CD4-positive, alpha-beta memory T cell (primary cell): ENCODE data around the gene CYGB. TPM values are rescaled to one million over a fixed set of nuclear protein-coding genes. Genes with fewer than 3 reads are reported as not detected.

Experiments
- polyA plus RNA-seq, 2 donors: library from polyadenylated mRNA; unstranded; fragments of 300-500 nt; fragmentation: Illumina TruSeq; gene quantifications; one replicate each; pipeline ENCODE4 v1.2.3, GENCODE V29; 2021
- total RNA-seq, 2 experiments: library from RNA; stranded (reverse); gene quantifications; one replicate each; pipeline ENCODE4 v1.2.3, GENCODE V29; 2021

Gene CYGB
- total and polyA plus RNA-seq, 4 experiments from 2014 or later, result not detected

Other genes with a start within 250 kb of the CYGB start
- gene QRICH2, start 229.4 kb downstream of the CYGB start, total RNA-seq, result 1 to 10 TPM; 5.3 to 5.5 TPM
- gene QRICH2, start 229.4 kb downstream of the CYGB start, polyA plus RNA-seq, result under 1 TPM; 0.21 to 0.52 TPM
- gene PRPSAP1, start 183.8 kb downstream of the CYGB start, total RNA-seq, result 10 to 100 TPM; 63.4 to 65.8 TPM
- 10 to 100 TPM; 55.2 to 99.1 TPM for gene PRPSAP1, start 183.8 kb downstream of the CYGB start, polyA plus RNA-seq
- under 1 TPM; 0.67 to 0.70 TPM for gene SPHK1, start 153.1 kb downstream of the CYGB start, total RNA-seq
- under 1 TPM in 1 of 2 donors, not detected in 1; 0.29 TPM for gene SPHK1, start 153.1 kb downstream of the CYGB start, polyA plus RNA-seq
- 10 to 100 TPM; 42.5 to 43.7 TPM for gene UBE2O, start 84.6 kb downstream of the CYGB start, total RNA-seq
- gene UBE2O, start 84.6 kb downstream of the CYGB start, polyA plus RNA-seq, result 10 to 100 TPM in 1 of 2 donors, 1 to 10 TPM in 1; 4.5 to 14.6 TPM
- not detected for gene AANAT, start 70.1 kb downstream of the CYGB start, total RNA-seq
- not detected for gene AANAT, start 70.1 kb downstream of the CYGB start, polyA plus RNA-seq
- gene RHBDF2, start 36.3 kb downstream of the CYGB start, total RNA-seq, result 10 to 100 TPM; 50.0 to 62.2 TPM
- gene RHBDF2, start 36.3 kb downstream of the CYGB start, polyA plus RNA-seq, result 10 to 100 TPM in 1 of 2 donors, 1 to 10 TPM in 1; 5.4 to 15.2 TPM
- gene PRCD, start 2.3 kb upstream of the CYGB start, total RNA-seq, result not detected
- not detected for gene PRCD, start 2.3 kb upstream of the CYGB start, polyA plus RNA-seq
- gene ST6GALNAC2, start 48.2 kb upstream of the CYGB start, total RNA-seq, result 1 to 10 TPM; 3.3 to 3.6 TPM
- 1 to 10 TPM in 1 of 2 donors, under 1 TPM in 1; 0.95 to 2.4 TPM for gene ST6GALNAC2, start 48.2 kb upstream of the CYGB start, polyA plus RNA-seq
- gene ST6GALNAC1, start 106.0 kb upstream of the CYGB start, total RNA-seq, result 10 to 100 TPM; 12.7 to 14.6 TPM
- 10 to 100 TPM; 14.3 to 45.8 TPM for gene ST6GALNAC1, start 106.0 kb upstream of the CYGB start, polyA plus RNA-seq
- 1 to 10 TPM; 6.3 to 9.2 TPM for gene MXRA7, start 173.3 kb upstream of the CYGB start, total RNA-seq
- gene MXRA7, start 173.3 kb upstream of the CYGB start, polyA plus RNA-seq, result 10 to 100 TPM in 1 of 2 donors, 1 to 10 TPM in 1; 5.3 to 15.0 TPM
- 10 to 100 TPM; 59.4 to 62.1 TPM for gene JMJD6, start 188.9 kb upstream of the CYGB start, total RNA-seq
- gene JMJD6, start 188.9 kb upstream of the CYGB start, polyA plus RNA-seq, result 10 to 100 TPM; 22.1 to 40.7 TPM
- 10 to 100 TPM; 75.5 to 81.4 TPM for gene METTL23, start 189.1 kb upstream of the CYGB start, total RNA-seq
- gene METTL23, start 189.1 kb upstream of the CYGB start, polyA plus RNA-seq, result 100 to 1,000 TPM; 134 to 156 TPM
- gene SRSF2, start 199.6 kb upstream of the CYGB start, total RNA-seq, result 100 to 1,000 TPM; 327 to 330 TPM
- gene SRSF2, start 199.6 kb upstream of the CYGB start, polyA plus RNA-seq, result 100 to 1,000 TPM in 1 of 2 donors, 10 to 100 TPM in 1; 67.6 to 111 TPM
- 10 to 100 TPM; 32.7 to 37.8 TPM for gene MFSD11, start 200.4 kb upstream of the CYGB start, total RNA-seq
- 10 to 100 TPM; 23.1 to 34.7 TPM for gene MFSD11, start 200.4 kb upstream of the CYGB start, polyA plus RNA-seq